GM18526 (cell line): ENCODE results near the gene POLE.

Source experiments
- POLR2A ChIP-seq: IDR thresholded peaks from 3 replicates; pipeline ENCODE4 v1.6.1; 2011; ENCODE audit not compliant: insufficient read length; ENCODE audit errors: extremely low read depth

Gene POLE

GRCh38 chr12:132621657-132622435, 65.3 kb downstream of the POLE start:
- TF ChIP-seq POLR2A = no peak

DNA sequence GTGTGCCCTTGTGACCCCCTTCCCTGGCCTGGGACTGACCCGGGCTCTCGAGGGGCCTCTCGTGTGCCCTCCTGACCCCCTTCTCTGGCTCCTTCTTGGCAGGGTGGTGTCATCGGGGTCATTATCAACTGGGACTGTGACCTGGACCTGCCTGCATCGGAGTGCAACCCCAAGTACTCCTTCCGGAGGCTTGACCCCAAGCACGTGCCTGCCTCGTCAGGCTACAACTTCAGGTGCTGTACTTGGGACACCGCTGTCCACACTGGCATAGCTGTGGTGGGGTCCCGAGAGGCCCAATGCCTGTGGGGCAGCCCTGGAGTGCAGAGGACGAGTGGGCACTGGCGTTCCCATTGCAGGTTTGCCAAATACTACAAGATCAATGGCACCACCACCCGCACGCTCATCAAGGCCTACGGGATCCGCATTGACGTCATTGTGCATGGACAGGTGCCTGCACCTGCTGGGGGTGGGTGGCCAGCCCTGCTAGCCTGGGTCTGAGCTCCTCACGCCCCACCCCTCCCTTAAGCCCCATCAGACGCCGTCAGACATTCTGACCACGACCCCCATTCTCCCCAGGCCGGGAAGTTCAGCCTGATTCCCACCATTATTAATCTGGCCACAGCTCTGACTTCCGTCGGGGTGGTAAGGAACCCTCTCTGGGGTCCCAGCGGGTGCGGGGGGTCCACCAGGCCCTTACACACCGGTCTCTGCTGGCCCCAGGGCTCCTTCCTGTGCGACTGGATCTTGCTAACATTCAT, 66.1 kb downstream of the POLE start:
- TF ChIP-seq POLR2A = no peak

DNA sequence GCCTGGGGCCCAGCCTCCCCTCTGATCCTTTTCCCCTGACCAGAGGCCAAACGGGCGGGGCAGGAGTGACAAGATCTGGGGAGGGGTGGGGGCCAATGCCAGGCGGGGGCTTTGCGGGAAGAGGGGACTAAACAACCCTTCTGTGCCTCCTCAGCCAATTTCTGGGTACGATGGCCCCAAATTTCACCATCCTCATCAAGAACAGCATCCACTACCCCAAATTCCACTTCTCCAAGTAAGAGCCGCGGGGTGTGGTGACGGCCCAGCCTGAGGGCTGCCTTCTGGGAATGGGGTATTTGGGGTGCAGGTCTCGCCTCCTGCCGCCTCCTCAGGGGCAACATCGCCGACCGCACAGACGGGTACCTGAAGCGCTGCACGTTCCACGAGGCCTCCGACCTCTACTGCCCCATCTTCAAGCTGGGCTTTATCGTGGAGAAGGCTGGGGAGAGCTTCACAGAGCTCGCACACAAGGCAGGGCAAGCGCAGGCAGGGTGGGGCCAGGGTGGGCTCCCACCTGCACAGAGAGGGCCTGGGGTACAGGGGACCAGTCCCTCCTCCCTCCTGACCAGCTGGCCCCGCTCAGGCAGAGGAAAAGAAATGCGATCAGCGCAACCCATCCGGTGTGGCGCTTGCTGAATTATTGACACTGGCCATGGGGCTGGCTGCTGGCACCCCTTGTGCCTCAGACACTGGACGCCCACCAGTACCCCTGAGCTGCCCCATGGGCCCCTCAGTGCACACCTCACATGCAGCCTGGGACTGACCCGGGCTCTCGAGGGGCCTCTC, 66.8 kb downstream of the POLE start:
- TF ChIP-seq POLR2A = no peak

- no peak for TF ChIP-seq POLR2A
These were observed 67.6 kb downstream of the POLE start for GRCh38 chr12:132619386-132620112.

- no peak for TF ChIP-seq POLR2A
These were observed 68.1 kb downstream of the POLE start for GRCh38 chr12:132619071-132619385.

DNA sequence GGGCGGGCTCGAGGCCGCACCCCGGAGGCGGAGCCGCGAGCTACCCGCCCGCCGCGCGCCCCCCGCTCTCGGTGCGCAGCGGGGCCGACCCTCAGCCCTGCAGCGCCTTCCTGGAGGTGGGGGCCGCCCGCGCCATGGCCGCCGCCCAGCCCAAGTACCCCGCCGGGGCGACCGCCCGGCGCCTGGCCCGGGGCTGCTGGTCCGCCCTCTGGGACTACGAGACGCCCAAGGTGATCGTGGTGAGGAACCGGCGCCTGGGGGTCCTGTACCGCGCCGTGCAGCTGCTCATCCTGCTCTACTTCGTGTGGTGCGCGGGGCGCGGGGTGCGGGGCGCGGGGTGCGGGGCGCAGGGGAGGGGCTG, 68.5 kb downstream of the POLE start, which contains the start of gene P2RX2:
TSS of gene P2RX2 (plus strand) at position 94 of the 361 bp plus-strand sequence. CDS start at position 135, 41 bp downstream.
- TF ChIP-seq POLR2A = no peak

GRCh38 chr12:132617822-132618682, 69.1 kb downstream of the POLE start:
- no peak for TF ChIP-seq POLR2A

GRCh38 chr12:132617135-132617701, 69.9 kb downstream of the POLE start:
- no peak for TF ChIP-seq POLR2A

GRCh38 chr12:132615579-132616038, 71.5 kb downstream of the POLE start:
- no peak for TF ChIP-seq POLR2A

DNA sequence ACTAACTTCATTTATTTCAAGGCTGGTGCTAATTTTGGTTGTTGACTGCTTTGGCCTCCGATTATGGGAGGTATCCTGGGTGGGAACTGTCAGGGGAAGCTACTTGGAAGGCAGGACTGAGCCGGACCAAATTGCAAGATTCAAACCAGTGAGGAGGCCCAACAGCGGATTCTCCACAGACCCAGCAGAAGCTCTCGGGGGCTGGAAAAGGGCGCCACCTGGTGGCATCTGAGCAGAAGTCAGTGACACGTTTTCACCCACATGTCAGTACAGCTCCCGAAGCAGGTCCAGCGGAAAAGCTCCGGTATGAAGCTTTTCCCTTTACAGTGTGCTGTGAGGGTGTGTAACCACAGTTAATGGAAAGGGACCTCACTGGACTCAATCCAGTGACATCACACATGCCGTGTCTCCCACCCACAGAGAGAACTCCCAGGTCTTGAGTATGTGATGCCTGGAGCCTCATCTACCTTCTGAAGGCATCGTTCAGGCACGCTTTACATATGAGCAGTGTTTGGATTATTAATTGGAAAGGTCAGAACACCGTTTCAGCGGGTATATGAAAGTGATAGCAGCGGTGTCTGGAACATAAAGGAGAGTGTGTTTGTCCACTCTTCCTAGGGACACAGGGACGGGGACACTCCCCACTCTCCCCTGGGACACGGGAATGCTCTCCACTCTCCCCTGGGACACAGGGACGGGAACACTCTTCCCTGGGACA, 72.1 kb downstream of the POLE start:
- TF ChIP-seq POLR2A = no peak

GRCh38 chr12:132614029-132614428, 73.1 kb downstream of the POLE start:
- TF ChIP-seq POLR2A = no peak

- TF ChIP-seq POLR2A = no peak
These were observed 75.5 kb downstream of the POLE start for GRCh38 chr12:132611620-132612019.
